ENCODE measurements around the gene AFF3.

AFF3 gene

GRCh38 chr2:100015849-100016248 lies 126.5 kb downstream of the AFF3 start:
- DNase-seq, result no peak

- peak in 2 of 58 donors; percentile 2 to 14 for DNase-seq
These were observed 128.3 kb downstream of the AFF3 start for GRCh38 chr2:100013892-100014677.

- DNase-seq, result no peak
These were observed 129.8 kb downstream of the AFF3 start for GRCh38 chr2:100012561-100012960.

- no peak for DNase-seq
These were observed 131.1 kb downstream of the AFF3 start for GRCh38 chr2:100011272-100011731.

GRCh38 chr2:100010606-100011005 lies 131.8 kb downstream of the AFF3 start:
- no peak for DNase-seq

GRCh38 chr2:100009743-100010142 lies 132.6 kb downstream of the AFF3 start:
- DNase-seq, result no peak

- DNase-seq, result no peak
These were observed 133.4 kb downstream of the AFF3 start for GRCh38 chr2:100008956-100009355.

- DNase-seq, result no peak
These were observed 135.9 kb downstream of the AFF3 start for GRCh38 chr2:100006516-100006915.

GRCh38 chr2:100004959-100005387 lies 137.4 kb downstream of the AFF3 start:
- no peak for DNase-seq

- DNase-seq, result no peak
These were observed 138.0 kb downstream of the AFF3 start for GRCh38 chr2:100004348-100004884.

GRCh38 chr2:100002059-100002458 lies 140.3 kb downstream of the AFF3 start:
- DNase-seq, result no peak

- DNase-seq, result no peak
These were observed 141.3 kb downstream of the AFF3 start for GRCh38 chr2:100000915-100001707.

- DNase-seq, result peak in 1 of 58 donors; percentile 11
These were observed 143.6 kb downstream of the AFF3 start for GRCh38 chr2:99998651-99999320.

- no peak for DNase-seq
These were observed 152.5 kb downstream of the AFF3 start for GRCh38 chr2:99989905-99990304.

GRCh38 chr2:99988599-99988998 lies 153.8 kb downstream of the AFF3 start:
- DNase-seq, result no peak

GRCh38 chr2:99987160-99987559 lies 155.2 kb downstream of the AFF3 start:
- no peak for DNase-seq

- DNase-seq, result peak in 2 of 58 donors; percentile 5 to 6
These were observed 157.4 kb downstream of the AFF3 start for GRCh38 chr2:99984799-99985515.

GRCh38 chr2:99982744-99983143 lies 159.6 kb downstream of the AFF3 start:
- DNase-seq, result no peak

GRCh38 chr2:99981840-99982239 lies 160.6 kb downstream of the AFF3 start:
- DNase-seq, result peak in 3 of 58 donors; percentile 8 to 21 (median 9)

- DNase-seq, result no peak
These were observed 162.2 kb downstream of the AFF3 start for GRCh38 chr2:99980176-99980575.

- DNase-seq, result no peak
These were observed 164.4 kb downstream of the AFF3 start for GRCh38 chr2:99977966-99978365.

Data from anterior cingulate cortex (tissue), 58 donors.